Glomerular endothelial cell (primary cell): ENCODE measurements around the gene LRRC49. TPM values are rescaled to one million over a fixed set of nuclear protein-coding genes. Genes with fewer than 3 reads are reported as not detected.
"Not testable (repeated sequence)": the region's sequence is repeated elsewhere in the genome, so short reads cannot be mapped to it uniquely, and the experiment has no call there.

Experiments
- DNase-seq: peaks from one replicate; pipeline ENCODE4 v3.0.0-alpha.2; 2011; ENCODE audit warnings: low read depth, low spot score; ENCODE audit errors: extremely low read depth
- total RNA-seq: library from RNA; depleted of rRNA; stranded (reverse); fragments of >200 nt; gene quantifications from 2 replicates; pipeline ENCODE4 v1.2.3, GENCODE V29; 2015

Gene LRRC49
- total RNA-seq, 1 donor from 2014 or later: 6.7 TPM

GRCh38 chr15:70920981-70921696 lies 28.5 kb downstream of the LRRC49 start:
- DNase-seq: no peak

GRCh38 chr15:70922119-70922518 lies 29.5 kb downstream of the LRRC49 start:
- no peak for DNase-seq

DNA sequence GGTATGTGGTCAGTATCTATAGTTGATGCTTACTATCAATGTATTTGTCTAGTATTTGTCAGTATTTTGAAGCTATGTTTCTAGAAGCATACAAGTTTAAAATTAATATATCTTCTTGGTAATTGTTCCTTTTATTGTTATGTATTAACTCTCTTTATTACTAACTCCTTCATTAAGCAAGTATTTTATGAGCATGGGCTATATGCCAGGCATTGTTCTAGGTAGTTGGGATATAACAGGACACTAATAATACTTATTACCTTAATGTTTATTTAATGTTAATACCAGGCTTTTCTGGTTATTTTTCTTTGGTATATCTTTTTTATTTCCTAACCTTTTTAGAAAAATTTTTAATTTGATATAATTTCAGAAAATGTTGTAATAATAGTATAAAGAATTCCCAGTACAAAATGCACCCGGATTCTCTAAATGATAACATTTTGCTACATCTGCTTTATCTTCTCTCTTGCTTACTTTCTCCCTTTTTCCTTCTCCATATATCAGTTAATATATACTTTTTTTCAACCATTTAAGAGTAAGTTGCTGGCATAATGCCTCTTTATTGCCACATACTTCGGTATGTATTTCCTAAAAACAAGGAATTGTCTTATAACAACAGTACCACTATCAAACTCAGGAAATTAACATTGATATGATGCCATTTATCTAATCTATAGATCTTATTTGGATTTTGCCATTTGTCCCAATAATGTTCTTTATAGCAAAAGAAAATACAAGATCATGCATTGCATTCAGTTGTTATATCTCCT lies 30.9 kb downstream of the LRRC49 start:
- DNase-seq: no peak

DNA sequence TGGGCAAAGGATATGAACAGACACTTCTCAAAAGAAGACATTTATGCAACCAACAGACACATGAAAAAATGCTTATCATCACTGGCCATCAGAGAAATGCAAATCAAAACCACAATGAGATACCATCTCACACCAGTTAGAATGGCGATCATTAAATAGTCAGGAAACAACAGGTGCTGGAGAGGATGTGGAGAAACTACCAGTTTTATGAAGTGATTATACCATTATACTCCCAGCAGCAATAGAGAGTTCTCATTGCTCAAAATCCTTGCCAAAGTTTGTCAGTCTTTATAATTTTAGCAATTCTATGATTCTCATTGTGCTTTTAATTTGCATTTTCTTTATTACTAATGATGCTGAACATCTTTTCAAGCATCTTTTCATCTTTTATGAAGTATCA lies 34.3 kb downstream of the LRRC49 start:
- not testable (repeated sequence) for DNase-seq

DNA sequence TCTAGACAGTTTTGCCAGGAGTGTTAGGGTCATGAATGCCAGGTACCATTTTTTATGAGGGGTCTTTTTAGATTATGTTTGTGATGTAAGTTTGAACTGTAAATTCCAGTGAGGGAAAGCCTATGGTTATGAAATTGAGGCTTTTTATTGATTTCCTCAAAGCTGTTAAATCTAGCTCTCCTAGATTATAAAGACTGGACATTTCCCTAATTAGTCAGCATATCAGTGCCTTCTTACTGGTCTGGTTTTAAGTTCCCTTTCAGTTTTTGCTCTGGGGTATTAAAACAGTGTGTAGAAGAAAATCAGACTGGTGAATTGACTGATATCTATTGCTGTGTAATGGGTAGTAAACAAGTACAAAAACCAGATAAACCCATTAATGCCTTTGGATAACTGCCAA lies 39.2 kb downstream of the LRRC49 start:
- no peak for DNase-seq

GRCh38 chr15:70932397-70932796 lies 39.8 kb downstream of the LRRC49 start:
- no peak for DNase-seq

DNA sequence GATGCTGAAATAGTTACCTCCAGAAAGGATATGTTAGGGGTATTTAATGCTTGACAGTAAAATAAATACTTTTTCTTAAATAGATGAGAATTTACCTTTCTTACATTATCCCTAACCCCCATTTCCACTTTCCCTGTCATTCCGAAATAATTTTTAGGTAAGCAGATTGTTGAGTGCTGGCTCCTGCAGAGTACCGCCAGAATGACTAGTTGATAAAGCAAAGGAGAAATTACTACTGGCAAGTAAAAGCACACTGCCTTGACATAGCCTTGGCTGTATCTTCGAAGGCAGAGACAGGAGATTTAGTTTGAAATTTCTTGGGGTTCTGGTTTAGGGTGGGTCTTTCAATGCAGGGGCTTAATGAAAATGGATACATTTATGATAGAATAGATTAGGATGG lies 40.8 kb downstream of the LRRC49 start:
- no peak for DNase-seq

GRCh38 chr15:70935631-70936030 lies 43.0 kb downstream of the LRRC49 start:
- DNase-seq: no peak

DNA sequence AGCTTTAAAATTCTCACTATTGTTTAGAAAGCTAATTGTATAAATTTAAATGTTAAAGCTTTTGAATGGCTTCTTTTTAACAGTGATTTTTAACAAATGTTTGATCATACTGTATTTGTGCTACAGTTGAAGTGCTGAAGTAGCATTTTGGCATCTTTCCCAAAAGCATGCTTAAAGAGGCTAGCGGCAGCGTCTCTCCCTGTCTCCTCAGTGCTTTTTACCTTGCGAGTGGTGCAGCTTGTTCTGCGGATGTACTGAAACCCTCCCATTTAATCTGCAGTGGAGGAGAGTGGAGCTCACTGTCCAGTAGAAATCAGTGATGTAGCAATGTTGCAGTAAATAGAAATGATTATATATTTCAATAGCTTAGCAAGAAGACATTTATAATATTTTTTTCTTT lies 43.7 kb downstream of the LRRC49 start:
- no peak for DNase-seq

GRCh38 chr15:70943285-70943684 lies 50.7 kb downstream of the LRRC49 start:
- not testable (repeated sequence) for DNase-seq

- no peak for DNase-seq
Measured at GRCh38 chr15:70947351-70948335, 55.0 kb downstream of the LRRC49 start.

GRCh38 chr15:70950953-70951352 lies 58.3 kb downstream of the LRRC49 start:
- no peak for DNase-seq

- no peak for DNase-seq
Measured at GRCh38 chr15:70954171-70954570, 61.5 kb downstream of the LRRC49 start.

DNA sequence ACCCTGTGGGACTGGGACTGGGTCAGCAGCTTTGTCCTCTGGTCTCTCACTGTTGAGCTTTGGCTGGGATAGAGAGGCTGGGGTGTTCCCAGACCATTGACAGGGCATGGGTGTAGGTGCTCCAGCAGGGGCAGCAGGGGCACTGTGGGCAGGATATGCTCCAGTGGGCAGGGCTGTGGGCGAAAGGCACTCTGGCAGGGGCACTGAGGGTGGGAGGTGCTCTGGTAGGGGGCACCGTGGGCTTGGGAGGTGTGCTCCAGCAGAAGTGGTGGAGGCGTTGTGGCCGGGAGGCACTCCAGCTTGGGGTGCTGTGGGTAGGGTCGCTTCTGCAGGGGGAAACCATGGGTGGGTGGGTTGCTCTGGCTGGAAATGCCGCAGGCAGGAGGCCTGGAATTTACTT lies 62.1 kb downstream of the LRRC49 start:
- DNase-seq: no peak

- DNase-seq: no peak
Measured at GRCh38 chr15:70955151-70955550, 62.5 kb downstream of the LRRC49 start.

GRCh38 chr15:70956201-70956995 lies 63.8 kb downstream of the LRRC49 start:
- no peak for DNase-seq

GRCh38 chr15:70962084-70962483 lies 69.5 kb downstream of the LRRC49 start:
- no peak for DNase-seq

DNA sequence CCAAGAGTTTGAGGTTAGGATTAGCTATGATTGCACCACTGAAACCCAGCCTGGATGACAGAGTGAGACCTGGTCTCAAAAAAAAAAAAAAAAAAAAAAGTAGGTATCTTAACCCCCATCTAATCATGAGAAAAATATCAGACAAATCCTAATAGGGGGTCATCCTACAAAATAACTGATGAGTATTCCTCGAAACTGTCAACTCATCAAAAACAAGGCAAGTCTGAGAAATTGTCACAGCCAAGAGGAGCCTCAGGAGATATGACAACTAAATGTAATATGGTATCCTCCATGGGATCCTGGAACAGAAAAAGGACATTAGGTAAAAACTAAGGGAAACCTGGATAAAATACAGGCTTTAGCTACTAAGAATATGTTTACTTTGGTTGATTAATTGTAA lies 70.6 kb downstream of the LRRC49 start:
- no peak for DNase-seq

DNA sequence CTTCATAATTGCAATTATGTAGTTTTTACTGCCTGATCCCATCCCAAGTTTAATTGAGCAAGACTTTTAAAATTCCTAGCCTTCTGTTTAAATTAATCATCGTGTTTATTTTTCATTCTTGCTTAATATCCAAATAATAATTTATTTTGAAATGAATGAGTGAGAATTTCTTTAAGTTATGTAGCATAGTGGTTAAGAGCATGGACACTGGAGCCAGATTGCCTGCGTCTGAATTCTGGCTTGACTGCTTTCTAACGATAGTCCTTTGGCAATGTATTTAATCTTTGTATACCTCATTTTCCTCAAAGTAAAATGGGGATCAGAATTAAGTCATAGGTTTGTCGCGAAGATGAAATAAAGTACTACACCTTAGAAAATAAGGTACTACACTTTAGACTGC lies 71.4 kb downstream of the LRRC49 start:
- DNase-seq: no peak

GRCh38 chr15:70964686-70965085 lies 72.1 kb downstream of the LRRC49 start:
- no peak for DNase-seq
